OCI-LY7 (cell line): ENCODE results near the gene ULK4. TPM values are rescaled to one million over a fixed set of nuclear protein-coding genes. Genes with fewer than 3 reads are reported as not detected.

Source experiments
- BruUV-seq: library from RNA; stranded (reverse); fragments of 400-500 nt; replicated peaks from 2 replicates; lab custom pipeline; 2021; lab: Mats Ljungman, UMichigan
- CTCF ChIA-PET: fragments of 300-600 bp; sonication (Branson Sonifier 250); formaldehyde crosslinking; loops from one replicate; lab custom pipeline; 2022; ENCODE audit warnings: antibody characterized with exemption; ENCODE audit not compliant: unreplicated experiment; lab: Charles Lee
- POLR2A ChIA-PET: fragments of 300-600 bp; sonication (Branson Sonifier 250); formaldehyde crosslinking; loops from one replicate; lab custom pipeline; 2022; ENCODE audit warnings: antibody characterized with exemption; lab: Charles Lee
- DNase-seq: peaks from one replicate; pipeline ENCODE4 v3.0.0-alpha.2; 2015; ENCODE audit warnings: low spot score
- H2AFZ ChIP-seq: fragments of 200-600 bp; sonication (generic), shearing (Covaris generic); 2 replicates; pipeline ENCODE4 v1.6.1; 2014; ENCODE audit warnings: mild to moderate bottlenecking, antibody characterized with exemption, low read length, moderate library complexity
- H3K27ac ChIP-seq: fragments of 200-600 bp; sonication (generic); 2 replicates; pipeline ENCODE4 v1.5.1; 2014; ENCODE audit warnings: mixed run types, low read depth, mild to moderate bottlenecking, moderate library complexity, low read length, inconsistent platforms; ENCODE audit not compliant: poor library complexity, severe bottlenecking
- H3K36me3 ChIP-seq: fragments of 200-600 bp; sonication (generic); 2 replicates; pipeline ENCODE4 v1.6.1; 2014; ENCODE audit warnings: mild to moderate bottlenecking, antibody characterized with exemption, low read length, moderate library complexity, mixed read lengths; ENCODE audit not compliant: insufficient read depth
- H3K4me1 ChIP-seq: fragments of 200-600 bp; sonication (generic); 2 replicates; pipeline ENCODE4 v1.5.1; 2014; ENCODE audit warnings: mild to moderate bottlenecking, low read length; ENCODE audit not compliant: insufficient read depth, poor library complexity, severe bottlenecking
- H3K4me2 ChIP-seq: fragments of 200-600 bp; sonication (generic); 2 replicates; pipeline ENCODE4 v1.6.1; 2014; ENCODE audit warnings: mild to moderate bottlenecking, low read length
- H3K4me3 ChIP-seq: fragments of 200-600 bp; sonication (generic); 2 replicates; pipeline ENCODE4 v1.5.1; 2014; ENCODE audit warnings: mild to moderate bottlenecking, low read depth, low read length; ENCODE audit not compliant: poor library complexity, severe bottlenecking
- H3K79me2 ChIP-seq: fragments of 200-600 bp; sonication (generic); 2 replicates; pipeline ENCODE4 v1.6.1; 2016; ENCODE audit warnings: low read depth, mild to moderate bottlenecking, low read length, moderate library complexity, mixed read lengths; ENCODE audit not compliant: insufficient read depth
- H3K9me2 ChIP-seq: fragments of 200-600 bp; sonication (generic); 2 replicates; pipeline ENCODE4 v1.6.1; 2016; ENCODE audit warnings: mild to moderate bottlenecking, low read length, mixed read lengths; ENCODE audit not compliant: insufficient read depth
- H3K9me3 ChIP-seq: fragments of 200-600 bp; sonication (generic); 2 replicates; pipeline ENCODE4 v1.6.1; 2014; ENCODE audit warnings: mild to moderate bottlenecking, mixed run types, low read length, mixed read lengths
- H4K20me1 ChIP-seq: fragments of 200-600 bp; sonication (generic); 2 replicates; pipeline ENCODE4 v1.6.1; 2014; ENCODE audit warnings: mild to moderate bottlenecking, antibody characterized with exemption, low read length, moderate library complexity, mixed read lengths; ENCODE audit not compliant: insufficient read depth
- EZH2phosphoT487 ChIP-seq: fragments of 200-600 bp; sonication (generic); IDR thresholded peaks from 2 replicates; pipeline ENCODE4 v1.6.1; 2018; ENCODE audit warnings: low read depth, borderline replicate concordance, mild to moderate bottlenecking, mixed run types, antibody characterized with exemption, low read length, moderate library complexity, mixed read lengths
- intact Hi-C: fragments of 100-400 bp; cut with micrococcal nuclease; formaldehyde crosslinking; loops from one replicate; pipeline ENCODE4 v1.10.0; 2022; ENCODE audit not compliant: unreplicated experiment
- total RNA-seq, 2 experiments: library from RNA; depleted of rRNA in 1 of 2; stranded (reverse); fragments of >200 nt in 1 of 2; shearing (Covaris generic) in 1 of 2; gene quantifications; 2 replicates each; pipeline ENCODE4 v1.2.3, GENCODE V29; 2014 to 2022
- TF ChIP-seq, protein P1 (sequence below): fragments of 200-600 bp; sonication (generic); conservative IDR thresholded peaks from 2 replicates; pipeline ENCODE4 v1.5.1; 2014; ENCODE audit warnings: mild to moderate bottlenecking, antibody characterized with exemption, low read length, moderate library complexity, mixed read lengths

Gene ULK4
- total RNA-seq, 2 experiments from 2014 or later, result 18.9 to 21.0 TPM

GRCh38 chr3:41717641-41718040 is 244.3 kb downstream of the ULK4 start:
- Histone ChIP-seq H3K79me2 (no peaks in the 10 kb centered on the region), H3K4me2 (no peak overlapping the region), H2AFZ (no peak overlapping the region), H3K9me3 (no peaks in the 10 kb centered on the region), H3K4me3 (no peak overlapping the region), H4K20me1 (no peaks in the 10 kb centered on the region), H3K9me2 (no peaks in the 10 kb centered on the region), H3K36me3 (no peaks in the 10 kb centered on the region), H3K4me1 (no peaks in the 10 kb centered on the region), H3K27ac (no peak overlapping the region)
- no TSS peak for BruUV-seq
- ChIA-PET CTCF (no interaction called here), POLR2A (no interaction called here)
- no peak for DNase-seq
- TF ChIP-seq EZH2phosphoT487, result no peak
- TF ChIP-seq, protein P1, sequence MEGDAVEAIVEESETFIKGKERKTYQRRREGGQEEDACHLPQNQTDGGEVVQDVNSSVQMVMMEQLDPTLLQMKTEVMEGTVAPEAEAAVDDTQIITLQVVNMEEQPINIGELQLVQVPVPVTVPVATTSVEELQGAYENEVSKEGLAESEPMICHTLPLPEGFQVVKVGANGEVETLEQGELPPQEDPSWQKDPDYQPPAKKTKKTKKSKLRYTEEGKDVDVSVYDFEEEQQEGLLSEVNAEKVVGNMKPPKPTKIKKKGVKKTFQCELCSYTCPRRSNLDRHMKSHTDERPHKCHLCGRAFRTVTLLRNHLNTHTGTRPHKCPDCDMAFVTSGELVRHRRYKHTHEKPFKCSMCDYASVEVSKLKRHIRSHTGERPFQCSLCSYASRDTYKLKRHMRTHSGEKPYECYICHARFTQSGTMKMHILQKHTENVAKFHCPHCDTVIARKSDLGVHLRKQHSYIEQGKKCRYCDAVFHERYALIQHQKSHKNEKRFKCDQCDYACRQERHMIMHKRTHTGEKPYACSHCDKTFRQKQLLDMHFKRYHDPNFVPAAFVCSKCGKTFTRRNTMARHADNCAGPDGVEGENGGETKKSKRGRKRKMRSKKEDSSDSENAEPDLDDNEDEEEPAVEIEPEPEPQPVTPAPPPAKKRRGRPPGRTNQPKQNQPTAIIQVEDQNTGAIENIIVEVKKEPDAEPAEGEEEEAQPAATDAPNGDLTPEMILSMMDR, result no peak
- intact Hi-C loops, result no loop called here

DNA sequence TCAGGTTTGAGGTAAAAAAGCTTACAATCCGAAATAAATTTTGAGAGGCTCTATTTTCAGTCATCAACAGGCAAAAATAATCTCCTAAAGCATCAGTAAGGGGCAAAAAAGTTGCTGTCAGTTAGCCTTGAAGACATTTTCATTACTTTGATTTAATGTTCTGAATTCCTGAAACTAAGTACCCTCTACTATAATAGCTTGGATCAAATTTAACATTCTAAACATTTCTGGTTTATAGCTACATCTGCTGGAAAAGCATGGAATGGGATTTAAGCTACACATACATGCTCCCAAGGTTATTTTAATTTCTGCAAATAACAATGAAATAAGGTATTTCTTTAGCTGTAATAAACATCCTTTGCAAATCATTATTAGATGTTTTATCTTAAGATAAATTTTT is 245.4 kb downstream of the ULK4 start:
- no peaks in the 10 kb centered on the region for H3K9me3 ChIP-seq
- TF ChIP-seq, protein P1, result no peak
- TF ChIP-seq EZH2phosphoT487, result no peak
- no peaks in the 10 kb centered on the region for H3K79me2 ChIP-seq
- H2AFZ ChIP-seq, result no peak overlapping the region
- H3K9me2 ChIP-seq, result no peaks in the 10 kb centered on the region
- BruUV-seq, result no TSS peak
- H3K36me3 ChIP-seq, result no peaks in the 10 kb centered on the region
- CTCF ChIA-PET, result no interaction called here
- no peaks in the 10 kb centered on the region for H4K20me1 ChIP-seq
- no peak for DNase-seq
- H3K4me3 ChIP-seq, result no peak overlapping the region
- no peak overlapping the region for H3K27ac ChIP-seq
- POLR2A ChIA-PET, result interaction anchor here (1.2 kb wide), 1 partner anchor 18 kb away, joined by 3 read pairs; no protein-coding TSS in a partner anchor
- H3K4me1 ChIP-seq, result no peaks in the 10 kb centered on the region
- intact Hi-C loops, result no loop called here
- no peak overlapping the region for H3K4me2 ChIP-seq

- ChIA-PET CTCF (no interaction called here), POLR2A (no interaction called here)
- no peak overlapping the region for H3K27ac ChIP-seq
- TF ChIP-seq EZH2phosphoT487, result no peak
- TF ChIP-seq, protein P1, result no peak
- BruUV-seq, result no TSS peak
- no peaks in the 10 kb centered on the region for H3K36me3 ChIP-seq
- no peak overlapping the region for H2AFZ ChIP-seq
- no peak overlapping the region for H3K4me2 ChIP-seq
- H3K4me3 ChIP-seq, result no peak overlapping the region
- intact Hi-C loops, result no loop called here
- no peaks in the 10 kb centered on the region for H3K9me2 ChIP-seq
- H3K79me2 ChIP-seq, result no peaks in the 10 kb centered on the region
- no peak for DNase-seq
- no peaks in the 10 kb centered on the region for H3K9me3 ChIP-seq
- no peaks in the 10 kb centered on the region for H3K4me1 ChIP-seq
- no peaks in the 10 kb centered on the region for H4K20me1 ChIP-seq
Observed at GRCh38 chr3:41715376-41715775, 246.5 kb downstream of the ULK4 start.
